Suprapubic skin (tissue), 3 donors: ENCODE measurements around the gene PRPSAP1.

ENCODE experiments used
- CTCF ChIP-seq, 2 donors: fragments of 200-600 bp in 1 of 2; fragments of 450-650 bp in 1 of 2; sonication (generic) in 1 of 2; IDR thresholded peaks; one replicate each; pipeline ENCODE4 v1.5.1; 2016 to 2019; ENCODE audit warnings: antibody characterized with exemption in 2 of 2, mild to moderate bottlenecking in 1 of 2, moderate library complexity in 1 of 2
- EP300 ChIP-seq: sonication (generic); formaldehyde crosslinking; IDR thresholded peaks from one replicate; pipeline ENCODE4 v1.6.1; 2017; ENCODE audit warnings: antibody characterized with exemption

GRCh38 chr17:76367642-76368041 lies 13.9 kb upstream of the PRPSAP1 start:
- TF ChIP-seq CTCF (IDR thresholded peaks at IDR 0.05) (no peak), EP300 (no peak)
